GM23248 (cell line): ENCODE data around the gene OR7G2. TPM values are rescaled to one million over a fixed set of nuclear protein-coding genes. Genes with fewer than 3 reads are reported as not detected.

Experiments used
- DNase-seq: peaks from one replicate; pipeline ENCODE4 v3.0.0-alpha.2; 2015
- H2AFZ ChIP-seq: fragments of 200-600 bp; sonication (generic); 2 replicates; pipeline ENCODE4 v1.6.1; 2016; ENCODE audit warnings: antibody characterized with exemption
- H3F3A ChIP-seq: fragments of 200-600 bp; sonication (generic); 2 replicates; pipeline ENCODE4 v1.6.1; 2016; ENCODE audit warnings: mild to moderate bottlenecking, antibody characterized with exemption, mixed run types; ENCODE audit not compliant: insufficient read depth
- H3K27ac ChIP-seq: fragments of 200-600 bp; sonication (generic); 2 replicates; pipeline ENCODE4 v1.5.1; 2016; ENCODE audit warnings: mild to moderate bottlenecking
- H3K27me3 ChIP-seq: fragments of 200-600 bp; sonication (generic); replicated peaks from 2 replicates; pipeline ENCODE4 v1.6.1; 2016; ENCODE audit warnings: mild to moderate bottlenecking; ENCODE audit not compliant: insufficient read depth
- H3K36me3 ChIP-seq: fragments of 200-600 bp; sonication (generic); 2 replicates; pipeline ENCODE4 v1.6.1; 2016; ENCODE audit warnings: low read depth, mild to moderate bottlenecking
- H3K4me1 ChIP-seq: fragments of 200-600 bp; sonication (generic); 2 replicates; pipeline ENCODE4 v1.6.1; 2016; ENCODE audit warnings: mild to moderate bottlenecking; ENCODE audit not compliant: insufficient read depth
- H3K4me2 ChIP-seq: fragments of 200-600 bp; sonication (generic); one replicate; pipeline ENCODE4 v1.6.1; 2016; ENCODE audit warnings: mild to moderate bottlenecking; ENCODE audit not compliant: unreplicated experiment
- H3K4me3 ChIP-seq: fragments of 200-600 bp; sonication (generic); 2 replicates; pipeline ENCODE4 v1.5.1; 2016; ENCODE audit warnings: mild to moderate bottlenecking
- H3K79me2 ChIP-seq: fragments of 200-600 bp; sonication (generic); 2 replicates; pipeline ENCODE4 v1.6.1; 2016; ENCODE audit warnings: mild to moderate bottlenecking; ENCODE audit not compliant: insufficient read depth
- H3K9ac ChIP-seq: fragments of 200-600 bp; sonication (generic); 2 replicates; pipeline ENCODE4 v1.6.1; 2016; ENCODE audit warnings: mild to moderate bottlenecking
- H3K9me2 ChIP-seq: fragments of 200-600 bp; sonication (generic); 2 replicates; pipeline ENCODE4 v1.6.1; 2016; ENCODE audit warnings: mixed run types, mild to moderate bottlenecking, moderate library complexity; ENCODE audit not compliant: insufficient read depth
- H3K9me3 ChIP-seq: fragments of 200-600 bp; sonication (generic); one replicate; pipeline ENCODE4 v1.6.1; 2017; ENCODE audit warnings: low read depth
- H4K20me1 ChIP-seq: fragments of 200-600 bp; sonication (generic); 2 replicates; pipeline ENCODE4 v1.6.0; 2016; ENCODE audit not compliant: insufficient read depth
- EZH2 ChIP-seq: fragments of 200-600 bp; sonication (generic); IDR thresholded peaks from 2 replicates; pipeline ENCODE4 v1.6.1; 2018; ENCODE audit warnings: antibody characterized with exemption, mild to moderate bottlenecking; ENCODE audit not compliant: insufficient read depth, poor library complexity, severe bottlenecking
- EZH2phosphoT487 ChIP-seq: fragments of 200-600 bp; sonication (generic); IDR thresholded peaks from 2 replicates; pipeline ENCODE4 v1.6.1; 2018; ENCODE audit warnings: antibody characterized with exemption, moderate library complexity, mild to moderate bottlenecking, low read depth; ENCODE audit not compliant: insufficient read depth
- WGBS, 2 experiments: methylation state at CpG; one replicate each; pipeline ENCODE4 v1.1.6; 2015 to 2017; ENCODE audit warnings: low lambda C conversion rate in 2 of 2, low coverage in 1 of 2; ENCODE audit errors: missing lambda C conversion rate in 2 of 2; 5-methylcytosine and 5-hydroxymethylcytosine counted together
- in situ Hi-C: fragments of 300-500 bp; cut with MboI; formaldehyde crosslinking; loops from 2 replicates; pipeline ENCODE4 v1.15.0; 2020
- polyA plus RNA-seq: library from polyadenylated mRNA; unstranded; fragments of >200 nt; fragmentation: Nextera tagmentation; extraction: Ambion mirVana; gene quantifications from 2 replicates; pipeline ENCODE4 v1.2.1, GENCODE V29; 2016
- total RNA-seq: library from RNA; depleted of rRNA; stranded (reverse); fragments of >200 nt; shearing (Covaris generic); gene quantifications from 2 replicates; pipeline ENCODE4 v1.2.3, GENCODE V29; 2014

The OR7G2 gene
- total and polyA plus RNA-seq, 2 experiments from 2014 or later: not detected

- H3K9me2 ChIP-seq: no peaks in the 10 kb centered on the region
- no peaks in the 10 kb centered on the region for H3K36me3 ChIP-seq
- H3K27ac ChIP-seq: no peak overlapping the region
- no peak overlapping the region for H3K4me3 ChIP-seq
- no peaks in the 10 kb centered on the region for H3K79me2 ChIP-seq
- H3K9me3 ChIP-seq: no peaks in the 10 kb centered on the region
- H3K4me1 ChIP-seq: no peaks in the 10 kb centered on the region
- no peak for DNase-seq
- TF ChIP-seq EZH2 (no peak), EZH2phosphoT487 (no peak)
- in situ Hi-C loops: no loop called here
- no peaks in the 10 kb centered on the region for H4K20me1 ChIP-seq
- no peak overlapping the region for H2AFZ ChIP-seq
- no peak overlapping the region for H3K4me2 ChIP-seq
- H3K9ac ChIP-seq: no peak overlapping the region
- no peaks in the 10 kb centered on the region for H3K27me3 ChIP-seq
- WGBS, 2 experiments: 0 to 5% methylated on average over 2 of the region's 2 CpGs
- H3F3A ChIP-seq: no peaks in the 10 kb centered on the region
Observed at GRCh38 chr19:9109959-9110358, 2.7 kb upstream of the OR7G2 start.

GRCh38 chr19:9086761-9087160 lies 20.5 kb downstream of the OR7G2 start, which contains the start of gene OR1M1:
Gene OR1M1 (plus strand): TSS chr19:9087061. CDS start chr19:9093245, 6,184 bp downstream.
- WGBS, 2 experiments: 6 to 12% methylated on average over 2 of the region's 2 CpGs
- no peak within 1 kb of the TSS for H3K4me2 ChIP-seq
- in situ Hi-C loops: no loop called here

GRCh38 chr19:9078651-9079050 lies 28.6 kb downstream of the OR7G2 start:
- Histone ChIP-seq H3K36me3 (no peaks in the 10 kb centered on the region), H3K79me2 (no peaks in the 10 kb centered on the region), H3K4me3 (no peak overlapping the region), H4K20me1 (no peaks in the 10 kb centered on the region), H2AFZ (no peak overlapping the region), H3K27me3 (no peaks in the 10 kb centered on the region), H3K9me2 (no peaks in the 10 kb centered on the region), H3K9me3 (no peaks in the 10 kb centered on the region), H3K4me2 (no peak overlapping the region), H3K27ac (no peak overlapping the region), H3K4me1 (no peaks in the 10 kb centered on the region), H3K9ac (no peak overlapping the region), H3F3A (no peaks in the 10 kb centered on the region)
- DNase-seq: no peak
- in situ Hi-C loops: no loop called here
- no peak for TF ChIP-seq EZH2
- TF ChIP-seq EZH2phosphoT487: no peak
- 33 to 38% methylated on average over 4 of the region's 4 CpGs for WGBS, 2 experiments

More at GRCh38 chr19:9086761-9087160, 20.5 kb downstream of the OR7G2 start, which contains the start of gene OR1M1:
- no peak within 1 kb of the TSS for H2AFZ ChIP-seq
- no peaks in the 10 kb centered on the region for H3K79me2 ChIP-seq
- no peaks in the 10 kb centered on the region for H3F3A ChIP-seq
- no peaks in the 10 kb centered on the region for H3K9me3 ChIP-seq
- H3K27me3 ChIP-seq: no peaks in the 10 kb centered on the region
- no peak for TF ChIP-seq EZH2phosphoT487
- no peak for TF ChIP-seq EZH2
- no peaks in the 10 kb centered on the region for H3K4me1 ChIP-seq
- DNase-seq: no peak
- no peaks in the 10 kb centered on the region for H3K36me3 ChIP-seq
- H3K27ac ChIP-seq: no peak within 1 kb of the TSS
- H3K9me2 ChIP-seq: no peaks in the 10 kb centered on the region
- no peaks in the 10 kb centered on the region for H4K20me1 ChIP-seq
- no peak within 1 kb of the TSS for H3K9ac ChIP-seq
- H3K4me3 ChIP-seq: no peak within 1 kb of the TSS

GRCh38 chr19:9076901-9077300 lies 30.4 kb downstream of the OR7G2 start:
- DNase-seq: no peak
- Histone ChIP-seq H3K27ac (no peak overlapping the region), H3K4me3 (no peak overlapping the region), H3K79me2 (no peaks in the 10 kb centered on the region), H3K9me2 (no peaks in the 10 kb centered on the region), H3K9ac (no peak overlapping the region), H3K36me3 (no peaks in the 10 kb centered on the region), H3F3A (no peaks in the 10 kb centered on the region), H3K4me2 (no peak overlapping the region), H2AFZ (no peak overlapping the region), H4K20me1 (no peaks in the 10 kb centered on the region), H3K4me1 (no peaks in the 10 kb centered on the region), H3K9me3 (no peaks in the 10 kb centered on the region), H3K27me3 (no peaks in the 10 kb centered on the region)
- no peak for TF ChIP-seq EZH2phosphoT487
- no peak for TF ChIP-seq EZH2
- in situ Hi-C loops: no loop called here
- 24 to 25% methylated on average over 10 of the region's 10 CpGs for WGBS, 2 experiments
